K562 (cell line): ENCODE measurements around the gene HTR4. TPM values are rescaled to one million over a fixed set of nuclear protein-coding genes. Genes with fewer than 3 reads are reported as not detected.

Experiments used
- ARID1B ChIP-seq: fragments of 450-650 bp; IDR thresholded peaks from 2 replicates; pipeline ENCODE4 v1.6.1; 2016; ENCODE audit warnings: antibody characterized with exemption, mild to moderate bottlenecking, inconsistent platforms
- ARID3A ChIP-seq: IDR thresholded peaks from 2 replicates; pipeline ENCODE4 v1.6.1; 2012; ENCODE audit warnings: low read depth, low read length, improper control_type of control experiment, borderline replicate concordance
- BHLHE40 ChIP-seq: IDR thresholded peaks from 2 replicates; pipeline ENCODE4 v1.6.1; 2011; ENCODE audit warnings: low read length, improper control_type of control experiment
- DEAF1 ChIP-seq: fragments of 450-650 bp; formaldehyde crosslinking; IDR thresholded peaks from 2 replicates; pipeline ENCODE4 v1.4.0; 2020; ENCODE audit warnings: mild to moderate bottlenecking, moderate library complexity
- MAZ ChIP-seq, 2 experiments: fragments of 450-650 bp in 1 of 2; sonication (generic) in 1 of 2; formaldehyde crosslinking; IDR thresholded peaks in 1 of 2; conservative IDR thresholded peaks in 1 of 2; 2 replicates each; pipeline versions ENCODE4 v1.4.0 to v1.5.0; 2020; ENCODE audit warnings: mild to moderate bottlenecking in 1 of 2, missing genetic modification reagents in 1 of 2
- MBD2 ChIP-seq: sonication (generic); IDR thresholded peaks from 2 replicates; pipeline ENCODE4 v1.6.1; 2016; ENCODE audit warnings: low read depth, borderline replicate concordance
- MNT ChIP-seq, 2 experiments: fragments of 450-650 bp; conservative IDR thresholded peaks; 2 replicates each; pipeline ENCODE4 v1.6.1; 2017; ENCODE audit warnings: mild to moderate bottlenecking in 2 of 2, moderate library complexity in 2 of 2
- MYC ChIP-seq, 2 experiments: fragments of 250-450 bp in 1 of 2; sonication (Bioruptor Pico) in 1 of 2; IDR thresholded peaks; 2 replicates each; pipeline versions ENCODE4 v1.5.1 to v1.6.1; 2012 to 2021; ENCODE audit warnings: low read depth in 2 of 2, borderline replicate concordance in 1 of 2, improper control_type of control experiment in 1 of 2, low read length in 1 of 2, mild to moderate bottlenecking in 1 of 2, moderate library complexity in 1 of 2
- RNF2 ChIP-seq: sonication (generic); IDR thresholded peaks from 2 replicates; pipeline ENCODE4 v1.6.1; 2016
- SIN3A ChIP-seq, 2 experiments: fragments of 150-350 bp in 1 of 2; IDR thresholded peaks; 2 replicates each; pipeline ENCODE4 v1.6.1; 2011 to 2016; ENCODE audit warnings: borderline replicate concordance in 2 of 2, low read depth in 2 of 2, low read length in 2 of 2, mild to moderate bottlenecking in 2 of 2, moderate library complexity in 2 of 2; ENCODE audit not compliant: control insufficient read depth in 1 of 2
- TCF7 ChIP-seq: sonication (generic); IDR thresholded peaks from 2 replicates; pipeline ENCODE4 v1.6.1; 2016; ENCODE audit warnings: antibody characterized with exemption, borderline replicate concordance
- ZNF197 ChIP-seq: fragments of 200-800 bp; sonication (Bioruptor generic); IDR thresholded peaks from 2 replicates; pipeline ENCODE4 v1.6.1; 2016; ENCODE audit warnings: low read depth, missing genetic modification characterization, missing compliant biosample characterization
- ZNF764 ChIP-seq: fragments of 250-450 bp; sonication (Bioruptor Pico); IDR thresholded peaks from 2 replicates; pipeline ENCODE4 v1.4.0; 2020; ENCODE audit warnings: low read depth, mild to moderate bottlenecking, moderate library complexity
- polyA plus RNA-seq, 8 experiments: library from polyadenylated mRNA; depleted of rRNA in 4 of 8; stranded (reverse) in 5 of 8; unstranded in 3 of 8; fragments of >200 nt; fragmentation: Nextera tagmentation in 2 of 8; fragmentation: Illumina TruSeq in 1 of 8; extraction: Ambion mirVana in 2 of 8; extraction: Trizol in 1 of 8; gene quantifications; 2 replicates each; pipeline versions ENCODE4 v1.2.1 to v1.2.3, GENCODE V29; 2011 to 2014; ENCODE audit warnings: inconsistent platforms in 1 of 8, missing spikeins in 1 of 8
- total RNA-seq, 7 experiments: library from RNA; depleted of rRNA in 6 of 7; stranded (reverse); fragments of >200 nt in 6 of 7; fragmentation: Illumina TruSeq in 2 of 7; extraction: Trizol in 2 of 7; gene quantifications; 2 replicates each; pipeline versions ENCODE4 v1.2.1 to v1.2.3, GENCODE V29; 2011 to 2021; ENCODE audit warnings: low replicate concordance in 1 of 7

Gene HTR4
- total and polyA plus RNA-seq, 9 of the 15 experiments (the other 6 are each of a cell fraction or from before 2014, with no cell fraction given) = 0.13 TPM; not detected in 8

- TF ChIP-seq ARID3A (no peak), SIN3A (IDR thresholded peaks at IDR 0.05; ENCODE audit: borderline replicate concordance in 2 of 2, control insufficient read depth in 1 of 2, low read depth in 2 of 2, low read length in 2 of 2) (no peak), MBD2 (no peak), ZNF764 (CRISPR knock-in tag) (no peak), DEAF1 (CRISPR knock-in tag) (no peak), MNT (conservative IDR thresholded peaks at IDR 0.05) (peak in 1 of 2 experiments; percentile 49; a peak in 1 of 4 replicates), MAZ (CRISPR knock-in tag; conservative IDR thresholded peaks at IDR 0.05 in 1 of 2, IDR thresholded peaks at IDR 0.05 in 1 of 2) (no peak), ZNF197 (CRISPR knock-in tag) (no peak), RNF2 (no peak), ARID1B (peak; percentile 85), MYC (IDR thresholded peaks at IDR 0.05; ENCODE audit: low read depth, low read length) (no peak), MYC (CRISPR knock-in tag; IDR thresholded peaks at IDR 0.05; ENCODE audit: borderline replicate concordance, low read depth) (no peak), BHLHE40 (peak; percentile 81), TCF7 (no peak)
Observed at GRCh38 chr5:148574167-148574566, 80.2 kb downstream of the HTR4 start (continued).
